ENCODE data around the gene CDR2L. TPM values are rescaled to one million over a fixed set of nuclear protein-coding genes. Genes with fewer than 3 reads are reported as not detected.
A peak's percentile ranks its signal among the peaks of the same experiment; 100 is the strongest.

The CDR2L gene
- total and polyA plus RNA-seq, 12 donors = 1.2 to 17.9 (median 9.5) TPM

DNA sequence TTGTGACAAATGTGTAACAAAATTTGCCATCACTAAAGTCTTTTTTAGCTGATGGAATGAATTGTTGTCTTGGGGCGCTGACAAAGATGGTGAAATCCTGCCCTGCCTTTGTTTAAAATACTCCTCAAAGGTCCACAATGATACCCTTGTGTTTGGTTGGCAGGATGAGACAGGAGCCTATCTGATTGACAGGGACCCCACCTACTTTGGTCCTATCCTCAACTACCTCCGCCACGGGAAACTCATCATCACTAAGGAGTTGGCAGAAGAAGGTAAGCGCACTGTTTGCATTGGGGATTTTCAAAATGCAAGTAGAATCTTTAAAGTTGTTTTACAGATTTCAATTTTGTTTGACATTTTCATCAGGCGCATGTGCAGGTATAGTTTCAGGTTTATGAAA lies 61.6 kb downstream of the CDR2L start:
- Histone ChIP-seq H3K9me3 (replicated peaks in 1 of 3) (no peaks in the 10 kb centered on the region), H3K27me3 (no peaks in the 10 kb centered on the region), H3K4me1 (replicated peaks in 1 of 2) (peaks cover 14 to 24% of the 10 kb centered on the region in 2 donors), H3K36me3 (replicated peaks in 1 of 2) (peaks cover 0 to 36% of the 10 kb centered on the region in 2 donors), H3K27ac (peak overlapping the region in 3 of 5 donors; percentile 30 to 98 (median 43)), H3K4me3 (no peak overlapping the region)
- DNase-seq = no peak
- intact Hi-C loops (cut with DNase I) = no loop called here
- WGBS, 4 donors = 94 to 98% (median 94%) methylated on average over 5 of the region's 5 CpGs
- TF ChIP-seq, protein P1, sequence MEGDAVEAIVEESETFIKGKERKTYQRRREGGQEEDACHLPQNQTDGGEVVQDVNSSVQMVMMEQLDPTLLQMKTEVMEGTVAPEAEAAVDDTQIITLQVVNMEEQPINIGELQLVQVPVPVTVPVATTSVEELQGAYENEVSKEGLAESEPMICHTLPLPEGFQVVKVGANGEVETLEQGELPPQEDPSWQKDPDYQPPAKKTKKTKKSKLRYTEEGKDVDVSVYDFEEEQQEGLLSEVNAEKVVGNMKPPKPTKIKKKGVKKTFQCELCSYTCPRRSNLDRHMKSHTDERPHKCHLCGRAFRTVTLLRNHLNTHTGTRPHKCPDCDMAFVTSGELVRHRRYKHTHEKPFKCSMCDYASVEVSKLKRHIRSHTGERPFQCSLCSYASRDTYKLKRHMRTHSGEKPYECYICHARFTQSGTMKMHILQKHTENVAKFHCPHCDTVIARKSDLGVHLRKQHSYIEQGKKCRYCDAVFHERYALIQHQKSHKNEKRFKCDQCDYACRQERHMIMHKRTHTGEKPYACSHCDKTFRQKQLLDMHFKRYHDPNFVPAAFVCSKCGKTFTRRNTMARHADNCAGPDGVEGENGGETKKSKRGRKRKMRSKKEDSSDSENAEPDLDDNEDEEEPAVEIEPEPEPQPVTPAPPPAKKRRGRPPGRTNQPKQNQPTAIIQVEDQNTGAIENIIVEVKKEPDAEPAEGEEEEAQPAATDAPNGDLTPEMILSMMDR (IDR thresholded peaks at IDR 0.05) = no peak
- no peak for TF ChIP-seq POLR2A (IDR thresholded peaks at IDR 0.05)

DNA sequence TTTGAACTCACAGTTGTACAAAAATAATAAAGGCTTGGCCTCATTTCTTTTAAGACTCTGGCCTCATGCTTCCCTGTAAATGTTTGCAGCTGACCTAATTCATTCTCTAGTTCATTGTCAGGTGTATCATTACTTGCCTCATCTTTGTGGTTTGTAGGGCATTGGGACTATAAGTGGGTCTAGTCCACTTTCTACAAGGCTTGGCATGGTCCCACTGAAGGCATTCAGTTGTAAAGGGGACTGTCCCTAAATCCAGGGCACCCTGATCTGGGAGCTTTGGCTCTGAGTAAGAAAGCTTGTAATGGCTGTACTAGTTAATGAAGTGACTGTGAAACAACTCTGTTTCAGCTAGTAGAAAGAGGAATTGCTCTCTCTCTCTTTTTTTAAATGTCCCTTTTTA lies 62.3 kb downstream of the CDR2L start:
- peaks cover 0 to 41% of the 10 kb centered on the region in 2 donors for H3K36me3 ChIP-seq (replicated peaks in 1 of 2)
- no peak for DNase-seq
- H3K4me3 ChIP-seq = no peak overlapping the region
- no peaks in the 10 kb centered on the region for H3K9me3 ChIP-seq (replicated peaks in 1 of 3)
- no peak overlapping the region for H3K27ac ChIP-seq
- H3K27me3 ChIP-seq = no peaks in the 10 kb centered on the region
- TF ChIP-seq, protein P1 (IDR thresholded peaks at IDR 0.05) = no peak
- no peak for TF ChIP-seq POLR2A (IDR thresholded peaks at IDR 0.05)
- intact Hi-C loops (cut with DNase I) = loop anchor here in 1 of 2 donors (10.0 kb wide), 2 partner anchors 55 to 135 kb away; partner anchors contain the start of genes ARMC7 and SUMO2
- H3K4me1 ChIP-seq (replicated peaks in 1 of 2) = peaks cover 14 to 24% of the 10 kb centered on the region in 2 donors

DNA sequence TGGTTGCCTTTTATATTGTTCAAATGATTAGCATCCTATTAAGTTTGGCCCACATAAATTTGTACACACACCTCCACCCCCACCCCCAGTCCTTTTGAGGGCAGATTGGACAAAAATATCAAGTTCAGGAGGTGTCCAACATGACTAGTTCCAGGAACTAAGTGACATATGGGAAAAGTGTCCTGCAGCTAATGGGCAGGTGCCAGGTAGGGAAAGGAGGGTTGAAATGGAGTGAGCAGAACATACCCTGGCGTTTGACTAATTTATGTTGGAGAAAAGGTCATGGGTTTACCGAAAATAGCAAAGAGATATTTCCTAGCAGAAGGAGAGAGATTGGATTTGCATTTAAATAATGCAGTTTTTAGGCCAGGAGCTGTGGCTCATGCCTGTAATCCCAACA lies 64.5 kb downstream of the CDR2L start:
- Histone ChIP-seq H3K27me3 (no peaks in the 10 kb centered on the region), H3K9me3 (replicated peaks in 1 of 3) (no peaks in the 10 kb centered on the region), H3K4me3 (no peak overlapping the region), H3K27ac (no peak overlapping the region), H3K4me1 (replicated peaks in 1 of 2) (peaks cover 9 to 16% of the 10 kb centered on the region in 2 donors), H3K36me3 (replicated peaks in 1 of 2) (peaks cover 0 to 58% of the 10 kb centered on the region in 2 donors)
- intact Hi-C loops (cut with DNase I) = loop anchor here in 1 of 2 donors (10.0 kb wide), 2 partner anchors 53 to 133 kb away; partner anchors contain the start of genes ARMC7 and SUMO2
- 50 to 69% (median 60%) methylated on average over 2 of the region's 2 CpGs for WGBS, 4 donors
- TF ChIP-seq, protein P1 (IDR thresholded peaks at IDR 0.05) = no peak
- no peak for TF ChIP-seq POLR2A (IDR thresholded peaks at IDR 0.05)
- no peak for DNase-seq

Small RNA genes lying within 50 kb of the gene (small RNA-seq; reads per million reads assigned to genes)
- gene RN7SL573P = 0 reads per million in 2 donors
- 0 reads per million in 2 donors for gene RNU6-362P

Other genes with a start within 250 kb of the CDR2L start
- 100 to 1,000 TPM in 8 of 9 donors, 10 to 100 TPM in 1; 22.0 to 277 (median 211) TPM for gene NHERF1, start 239.0 kb upstream of the CDR2L start, total RNA-seq
- 100 to 1,000 TPM in 1 of 3 donors, 10 to 100 TPM in 2; 45.9 to 277 (median 57.8) TPM for gene NHERF1, start 239.0 kb upstream of the CDR2L start, polyA plus RNA-seq
- gene NAT9, start 211.3 kb upstream of the CDR2L start, total RNA-seq = 100 to 1,000 TPM in 1 of 9 donors, 10 to 100 TPM in 8; 23.1 to 149 (median 57.4) TPM
- gene NAT9, start 211.3 kb upstream of the CDR2L start, polyA plus RNA-seq = 100 to 1,000 TPM in 2 of 3 donors, 10 to 100 TPM in 1; 91.6 to 112 (median 104) TPM
- gene GRIN2C, start 127.7 kb upstream of the CDR2L start, total RNA-seq = 10 to 100 TPM in 1 of 9 donors, 1 to 10 TPM in 7, under 1 TPM in 1; 0.42 to 16.4 (median 3.2) TPM
- 1 to 10 TPM in 2 of 3 donors, under 1 TPM in 1; 0.70 to 6.1 (median 3.2) TPM for gene GRIN2C, start 127.7 kb upstream of the CDR2L start, polyA plus RNA-seq
- 100 to 1,000 TPM; 314 to 835 (median 511) TPM for gene FDXR, start 114.6 kb upstream of the CDR2L start, total RNA-seq
- gene FDXR, start 114.6 kb upstream of the CDR2L start, polyA plus RNA-seq = 100 to 1,000 TPM; 159 to 405 (median 254) TPM
- gene FADS6, start 94.0 kb upstream of the CDR2L start, total RNA-seq = 10 to 100 TPM in 5 of 9 donors, 1 to 10 TPM in 4; 1.7 to 15.3 (median 10.4) TPM
- 1 to 10 TPM in 2 of 3 donors, under 1 TPM in 1; 0.92 to 5.1 (median 2.9) TPM for gene FADS6, start 94.0 kb upstream of the CDR2L start, polyA plus RNA-seq
- 1 to 10 TPM in 7 of 9 donors, under 1 TPM in 2; 0.42 to 5.0 (median 1.3) TPM for gene USH1G, start 64.4 kb upstream of the CDR2L start, total RNA-seq
- under 1 TPM; 0.40 to 0.72 (median 0.40) TPM for gene USH1G, start 64.4 kb upstream of the CDR2L start, polyA plus RNA-seq
- under 1 TPM in 1 of 9 donors, not detected in 8; 0.11 TPM for gene OTOP2, start 63.4 kb upstream of the CDR2L start, total RNA-seq
- gene OTOP2, start 63.4 kb upstream of the CDR2L start, polyA plus RNA-seq = under 1 TPM in 1 of 3 donors, not detected in 2; 0.03 TPM
- not detected for gene OTOP3, start 51.7 kb upstream of the CDR2L start, total RNA-seq
- not detected for gene OTOP3, start 51.7 kb upstream of the CDR2L start, polyA plus RNA-seq
- gene HID1, start 14.9 kb upstream of the CDR2L start, total RNA-seq = 10 to 100 TPM in 3 of 9 donors, 1 to 10 TPM in 6; 2.8 to 15.1 (median 6.6) TPM
- gene HID1, start 14.9 kb upstream of the CDR2L start, polyA plus RNA-seq = 10 to 100 TPM in 2 of 3 donors, 1 to 10 TPM in 1; 5.4 to 42.6 (median 19.2) TPM
- 100 to 1,000 TPM in 1 of 9 donors, 10 to 100 TPM in 8; 38.7 to 120 (median 60.3) TPM for gene MRPL58, start 25.0 kb downstream of the CDR2L start, total RNA-seq
- 10 to 100 TPM; 46.7 to 88.8 (median 57.6) TPM for gene MRPL58, start 25.0 kb downstream of the CDR2L start, polyA plus RNA-seq
- gene ATP5PD, start 59.3 kb downstream of the CDR2L start, total RNA-seq = 100 to 1,000 TPM; 215 to 452 (median 283) TPM
- gene ATP5PD, start 59.3 kb downstream of the CDR2L start, polyA plus RNA-seq = 100 to 1,000 TPM; 393 to 826 (median 646) TPM
- 10 to 100 TPM; 38.2 to 49.2 (median 41.0) TPM for gene KCTD2, start 59.6 kb downstream of the CDR2L start, total RNA-seq
- 10 to 100 TPM; 20.6 to 52.4 (median 24.3) TPM for gene KCTD2, start 59.6 kb downstream of the CDR2L start, polyA plus RNA-seq
- gene SLC16A5, start 100.3 kb downstream of the CDR2L start, total RNA-seq = 1 to 10 TPM in 8 of 9 donors, under 1 TPM in 1; 0.91 to 3.0 (median 1.7) TPM
- gene SLC16A5, start 100.3 kb downstream of the CDR2L start, polyA plus RNA-seq = 1 to 10 TPM in 2 of 3 donors, under 1 TPM in 1; 0.77 to 3.9 (median 2.1) TPM
- gene ARMC7, start 122.3 kb downstream of the CDR2L start, total RNA-seq = 10 to 100 TPM in 1 of 9 donors, 1 to 10 TPM in 8; 3.7 to 13.8 (median 8.8) TPM
- gene ARMC7, start 122.3 kb downstream of the CDR2L start, polyA plus RNA-seq = 1 to 10 TPM; 5.5 to 7.1 (median 5.8) TPM
- 100 to 1,000 TPM in 1 of 9 donors, 10 to 100 TPM in 8; 33.4 to 112 (median 63.2) TPM for gene NT5C, start 144.1 kb downstream of the CDR2L start, total RNA-seq
- gene NT5C, start 144.1 kb downstream of the CDR2L start, polyA plus RNA-seq = 100 to 1,000 TPM in 2 of 3 donors, 10 to 100 TPM in 1; 20.6 to 124 (median 114) TPM
- 100 to 1,000 TPM in 1 of 9 donors, 10 to 100 TPM in 8; 34.2 to 232 (median 50.9) TPM for gene JPT1, start 166.9 kb downstream of the CDR2L start, total RNA-seq
- 100 to 1,000 TPM in 2 of 3 donors, 10 to 100 TPM in 1; 98.6 to 161 (median 102) TPM for gene JPT1, start 166.9 kb downstream of the CDR2L start, polyA plus RNA-seq
- 100 to 1,000 TPM in 6 of 9 donors, 10 to 100 TPM in 3; 65.2 to 371 (median 265) TPM for gene SUMO2, start 195.3 kb downstream of the CDR2L start, total RNA-seq
- gene SUMO2, start 195.3 kb downstream of the CDR2L start, polyA plus RNA-seq = 100 to 1,000 TPM in 1 of 3 donors, 10 to 100 TPM in 2; 54.9 to 331 (median 65.6) TPM
- 10 to 100 TPM; 18.7 to 53.8 (median 30.1) TPM for gene NUP85, start 218.0 kb downstream of the CDR2L start, total RNA-seq
- gene NUP85, start 218.0 kb downstream of the CDR2L start, polyA plus RNA-seq = 10 to 100 TPM; 24.1 to 51.5 (median 40.0) TPM

Data from adrenal gland (tissue), 12 donors.